ENCODE measurements around the gene DLGAP4.

DLGAP4 gene

GRCh38 chr20:36493051-36493800 is 187.1 kb downstream of the DLGAP4 start:
- no peak for DNase-seq (ENCODE audit: insufficient read length, low spot score)
- FAIRE-seq, result no peak
- no peak for TF ChIP-seq POLR2A (IDR thresholded peaks at IDR 0.05; ENCODE audit: low read depth, low read length)

- FAIRE-seq (no peak), DNase-seq (ENCODE audit: insufficient read length, low spot score) (peak; percentile 75)
- TF ChIP-seq POLR2A (IDR thresholded peaks at IDR 0.05; ENCODE audit: low read depth, low read length), result no peak
These were observed 187.6 kb downstream of the DLGAP4 start for GRCh38 chr20:36493801-36494114.

- DNase-seq (ENCODE audit: insufficient read length, low spot score) (no peak), FAIRE-seq (no peak)
- no peak for TF ChIP-seq POLR2A (IDR thresholded peaks at IDR 0.05; ENCODE audit: low read depth, low read length)
These were observed 190.8 kb downstream of the DLGAP4 start for GRCh38 chr20:36496707-36497669.

- DNase-seq (ENCODE audit: insufficient read length, low spot score), result no peak
- no peak for FAIRE-seq
- no peak for TF ChIP-seq POLR2A (IDR thresholded peaks at IDR 0.05; ENCODE audit: low read depth, low read length)
These were observed 191.7 kb downstream of the DLGAP4 start for GRCh38 chr20:36497856-36498255.

GRCh38 chr20:36498386-36499179 is 192.4 kb downstream of the DLGAP4 start:
- no peak for TF ChIP-seq POLR2A (IDR thresholded peaks at IDR 0.05; ENCODE audit: low read depth, low read length)
- no peak for FAIRE-seq

GRCh38 chr20:36499211-36499610 is 193.1 kb downstream of the DLGAP4 start:
- DNase-seq (ENCODE audit: insufficient read length, low spot score) (no peak), FAIRE-seq (no peak)
- no peak for TF ChIP-seq POLR2A (IDR thresholded peaks at IDR 0.05; ENCODE audit: low read depth, low read length)

More at GRCh38 chr20:36498386-36499179, 192.4 kb downstream of the DLGAP4 start:
- no peak for DNase-seq (ENCODE audit: insufficient read length, low spot score)

GRCh38 chr20:36499723-36500501 is 193.8 kb downstream of the DLGAP4 start:
- 0 out of 2 replicates have a peak, but pooled peaks have one; percentile 19 for TF ChIP-seq POLR2A (IDR thresholded peaks at IDR 0.05; ENCODE audit: low read depth, low read length)

GRCh38 chr20:36501367-36502006 is 195.3 kb downstream of the DLGAP4 start:
- DNase-seq (ENCODE audit: insufficient read length, low spot score), result no peak
- FAIRE-seq, result no peak

More at GRCh38 chr20:36499723-36500501, 193.8 kb downstream of the DLGAP4 start:
- no peak for DNase-seq (ENCODE audit: insufficient read length, low spot score)
- FAIRE-seq, result no peak

GRCh38 chr20:36504295-36504694 is 198.2 kb downstream of the DLGAP4 start:
- no peak for DNase-seq (ENCODE audit: insufficient read length, low spot score)
- FAIRE-seq, result no peak
- TF ChIP-seq POLR2A (IDR thresholded peaks at IDR 0.05; ENCODE audit: low read depth, low read length), result no peak

More at GRCh38 chr20:36501367-36502006, 195.3 kb downstream of the DLGAP4 start:
- no peak for TF ChIP-seq POLR2A (IDR thresholded peaks at IDR 0.05; ENCODE audit: low read depth, low read length)

GRCh38 chr20:36506253-36506652 is 200.1 kb downstream of the DLGAP4 start:
- no peak for FAIRE-seq
- no peak for DNase-seq (ENCODE audit: insufficient read length, low spot score)
- no peak for TF ChIP-seq POLR2A (IDR thresholded peaks at IDR 0.05; ENCODE audit: low read depth, low read length)

- no peak for FAIRE-seq
- no peak for TF ChIP-seq POLR2A (IDR thresholded peaks at IDR 0.05; ENCODE audit: low read depth, low read length)
- DNase-seq (ENCODE audit: insufficient read length, low spot score), result no peak
These were observed 201.6 kb downstream of the DLGAP4 start for GRCh38 chr20:36507746-36508145.

- FAIRE-seq (no peak), DNase-seq (ENCODE audit: insufficient read length, low spot score) (no peak)
- TF ChIP-seq POLR2A (IDR thresholded peaks at IDR 0.05; ENCODE audit: low read depth, low read length), result no peak
These were observed 213.0 kb downstream of the DLGAP4 start for GRCh38 chr20:36519012-36519719.
